IPS-NIHi7 (cell line): Measurements from ENCODE around the gene BPTF.
"Not testable (repeated sequence)": the region's sequence is repeated elsewhere in the genome, so short reads cannot be mapped to it uniquely, and the experiment has no call there.

Experiments
- DNase-seq: peaks from one replicate; pipeline ENCODE4 v3.0.0; 2012; ENCODE audit warnings: mixed read lengths; ENCODE audit errors: extremely low spot score

The BPTF gene

DNA sequence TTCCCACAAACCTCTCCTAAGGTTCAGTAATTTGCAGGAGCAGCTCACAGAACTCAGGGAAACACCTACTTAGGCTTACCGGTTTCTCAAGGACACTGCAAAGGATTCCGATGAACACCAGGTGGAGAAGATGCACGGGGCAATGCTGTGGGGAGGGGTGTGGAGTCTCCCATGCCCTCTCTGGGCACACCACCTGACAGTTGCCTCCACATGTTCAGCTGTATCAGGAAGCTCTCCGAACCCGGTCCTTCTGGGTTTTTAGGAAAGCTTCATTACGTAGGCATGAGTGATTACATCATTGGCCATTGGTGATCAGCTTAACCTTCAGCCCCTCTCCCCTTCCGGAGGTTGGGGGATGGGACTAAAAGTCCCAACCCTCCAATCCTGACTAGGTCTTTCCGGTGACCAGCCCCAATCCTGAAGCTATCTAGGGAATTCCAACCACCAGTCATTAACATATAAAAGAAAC lies 149.3 kb downstream of the BPTF start:
- peak; percentile 71 for DNase-seq

DNA sequence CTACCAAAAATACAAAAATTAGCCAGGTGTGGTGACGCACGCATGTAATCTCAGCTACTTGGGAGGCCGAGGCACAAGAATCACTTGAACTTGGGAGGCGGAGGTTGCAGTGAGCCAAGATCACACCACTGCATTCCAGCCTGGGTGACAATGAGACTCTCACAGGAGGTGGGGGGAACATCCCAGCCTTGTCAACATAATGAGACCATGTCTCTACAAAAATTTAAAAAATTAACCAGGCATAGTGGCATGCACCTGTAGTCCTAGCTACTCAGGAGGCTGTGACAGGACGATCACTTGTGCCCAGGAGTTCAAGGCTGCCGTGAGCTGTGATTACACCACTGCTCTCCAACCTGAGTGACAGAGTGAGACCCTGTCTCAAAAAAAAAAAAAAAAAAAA lies 151.0 kb downstream of the BPTF start:
- DNase-seq: not testable (repeated sequence)

DNA sequence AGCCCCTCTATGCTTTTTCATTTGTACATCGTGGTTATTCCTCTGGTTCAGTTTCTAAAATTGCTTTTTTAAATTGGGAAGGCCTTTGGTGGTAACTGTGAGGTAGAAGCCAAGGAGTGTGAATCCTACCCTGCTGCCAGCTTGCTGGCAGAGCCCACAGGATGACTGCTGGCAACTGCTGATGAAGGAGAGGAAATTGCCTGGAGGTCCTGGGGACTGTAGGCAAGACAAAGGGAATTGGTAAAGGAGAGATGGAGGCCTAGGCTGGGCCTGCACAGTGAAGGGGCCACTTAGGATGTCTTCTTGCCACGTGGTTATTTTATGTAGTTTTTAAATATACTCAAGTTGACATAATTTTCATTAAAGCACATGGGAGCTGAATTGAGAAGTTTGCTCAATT lies 155.2 kb downstream of the BPTF start:
- DNase-seq: no peak

GRCh38 chr17:67980883-67981282 lies 155.6 kb downstream of the BPTF start:
- DNase-seq: not testable (repeated sequence)

GRCh38 chr17:67982034-67982640 lies 156.8 kb downstream of the BPTF start:
- no peak for DNase-seq

DNA sequence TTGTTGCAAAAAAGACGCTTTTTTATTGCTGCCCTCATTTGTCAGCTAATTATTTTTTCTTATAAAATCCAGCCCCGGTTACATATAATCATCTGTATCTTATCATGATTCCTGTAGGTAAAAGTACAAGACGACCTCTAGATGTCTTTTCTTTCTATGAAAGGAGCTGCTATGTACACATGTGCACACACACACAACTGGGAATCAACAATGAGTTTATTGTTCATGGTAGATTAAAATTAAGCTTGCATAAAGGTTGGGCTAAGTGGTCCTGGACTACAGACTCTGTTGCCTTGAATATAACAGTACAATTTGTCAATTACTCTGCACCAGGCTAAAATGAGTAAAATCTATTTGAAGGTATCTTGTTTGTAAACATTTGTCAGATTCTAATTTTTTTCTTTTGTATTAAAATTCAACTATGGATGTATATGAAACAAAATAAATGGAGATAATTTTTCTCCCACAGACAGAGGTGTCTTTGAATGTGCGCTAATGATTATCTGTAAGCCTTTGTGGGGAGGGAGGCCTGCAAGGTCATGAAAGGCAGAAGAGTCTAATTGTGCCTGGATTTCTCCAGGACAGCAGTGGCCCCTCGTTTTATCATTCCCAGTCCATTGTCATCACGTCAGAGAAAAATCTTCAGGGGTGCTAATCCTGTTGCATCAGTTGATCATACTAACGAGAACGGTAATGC lies 157.5 kb downstream of the BPTF start:
- no peak for DNase-seq

GRCh38 chr17:67983383-67983688 lies 158.0 kb downstream of the BPTF start:
- DNase-seq: no peak

- no peak for DNase-seq
These were observed 165.6 kb downstream of the BPTF start for GRCh38 chr17:67990909-67991308.

- DNase-seq: no peak
These were observed 167.3 kb downstream of the BPTF start for GRCh38 chr17:67992548-67993152.

- DNase-seq: peak; percentile 81
These were observed 168.1 kb downstream of the BPTF start for GRCh38 chr17:67993153-67993997.

DNA sequence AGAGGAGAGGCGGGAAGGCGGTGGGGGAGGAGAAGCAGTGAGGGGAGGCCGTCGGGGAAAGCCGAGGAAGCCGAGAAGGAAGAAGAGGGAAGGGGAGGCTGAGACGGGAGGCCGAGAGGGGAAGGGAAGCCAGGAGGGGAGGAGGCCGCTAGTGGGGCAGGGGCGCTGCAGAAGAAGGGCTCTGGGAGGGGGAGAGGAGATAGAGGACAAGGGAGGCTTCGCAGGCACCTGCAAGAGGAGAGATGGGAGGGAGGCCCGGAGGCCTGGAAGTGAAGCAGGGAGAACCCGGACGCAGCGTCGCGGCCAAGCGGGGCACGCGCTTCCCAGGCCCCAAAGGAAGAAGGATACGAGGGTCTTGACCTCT lies 168.7 kb downstream of the BPTF start:
- no peak for DNase-seq

DNA sequence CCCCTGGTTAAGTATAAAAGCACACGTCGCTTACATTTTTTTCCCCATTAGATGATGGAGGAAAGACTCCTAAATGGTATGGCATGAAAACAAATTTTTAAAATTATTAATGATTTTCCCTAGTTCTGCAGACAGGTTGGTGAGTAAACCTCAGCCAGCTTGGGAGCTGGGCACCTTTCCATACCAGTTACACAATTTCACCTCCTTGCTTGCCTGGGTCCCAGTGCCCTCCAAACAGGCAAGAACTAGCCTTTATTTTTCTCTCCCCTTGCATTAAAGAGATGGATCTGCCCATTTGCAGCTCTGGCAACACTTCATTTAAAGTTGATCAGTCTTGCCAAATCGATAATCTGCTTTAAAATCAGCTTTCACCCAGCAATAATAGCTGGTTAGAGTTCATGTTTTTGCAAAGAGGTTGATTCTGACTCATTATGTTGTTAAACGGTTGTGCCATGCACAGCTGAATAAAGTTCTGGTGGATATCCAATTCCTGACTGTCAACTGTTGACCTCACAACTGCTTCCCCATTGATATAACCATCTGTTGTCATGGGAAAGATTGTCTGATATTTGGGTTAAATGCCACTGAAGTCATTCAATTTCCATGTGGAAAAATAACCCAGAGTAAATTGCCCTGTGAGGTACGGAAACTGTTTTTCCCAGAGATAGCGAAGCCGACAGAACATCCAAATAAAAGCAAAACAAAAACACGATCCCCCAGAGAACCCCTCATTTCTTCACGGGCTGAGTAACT lies 169.7 kb downstream of the BPTF start:
- no peak for DNase-seq

DNA sequence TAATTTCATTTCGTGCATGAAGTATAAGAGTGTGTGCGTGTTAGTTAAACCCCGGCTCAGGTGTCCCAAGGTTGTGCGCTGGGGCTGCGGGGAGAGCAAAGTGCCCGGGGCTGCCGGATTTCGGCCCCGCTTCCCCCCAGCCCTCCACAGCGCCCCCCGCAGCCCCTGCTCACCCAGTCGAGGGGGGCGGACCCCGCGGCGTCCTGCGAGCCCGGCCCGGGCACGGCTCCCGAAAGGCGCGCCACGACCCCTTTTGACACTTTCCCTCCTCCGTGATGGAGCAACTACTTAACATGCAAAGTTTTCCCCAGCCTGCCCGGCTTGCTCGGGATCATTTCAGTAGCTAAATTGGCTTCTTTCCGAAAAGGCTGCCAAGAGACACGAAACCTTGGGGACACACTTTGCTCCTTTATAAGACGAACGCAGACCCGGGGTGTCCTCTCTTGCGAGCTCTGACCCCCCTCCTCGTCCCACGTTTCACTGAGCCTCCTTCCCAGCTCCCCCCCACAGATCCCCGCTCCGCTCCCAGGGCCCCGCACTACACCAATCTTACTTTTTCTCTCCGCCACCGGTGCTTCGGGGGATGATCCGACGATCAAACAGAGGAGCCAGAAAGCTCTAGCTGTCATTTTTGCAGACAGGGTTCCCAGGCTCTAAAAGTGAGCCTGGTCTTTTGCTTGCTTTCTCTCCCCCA lies 170.4 kb downstream of the BPTF start:
- DNase-seq: no peak

DNA sequence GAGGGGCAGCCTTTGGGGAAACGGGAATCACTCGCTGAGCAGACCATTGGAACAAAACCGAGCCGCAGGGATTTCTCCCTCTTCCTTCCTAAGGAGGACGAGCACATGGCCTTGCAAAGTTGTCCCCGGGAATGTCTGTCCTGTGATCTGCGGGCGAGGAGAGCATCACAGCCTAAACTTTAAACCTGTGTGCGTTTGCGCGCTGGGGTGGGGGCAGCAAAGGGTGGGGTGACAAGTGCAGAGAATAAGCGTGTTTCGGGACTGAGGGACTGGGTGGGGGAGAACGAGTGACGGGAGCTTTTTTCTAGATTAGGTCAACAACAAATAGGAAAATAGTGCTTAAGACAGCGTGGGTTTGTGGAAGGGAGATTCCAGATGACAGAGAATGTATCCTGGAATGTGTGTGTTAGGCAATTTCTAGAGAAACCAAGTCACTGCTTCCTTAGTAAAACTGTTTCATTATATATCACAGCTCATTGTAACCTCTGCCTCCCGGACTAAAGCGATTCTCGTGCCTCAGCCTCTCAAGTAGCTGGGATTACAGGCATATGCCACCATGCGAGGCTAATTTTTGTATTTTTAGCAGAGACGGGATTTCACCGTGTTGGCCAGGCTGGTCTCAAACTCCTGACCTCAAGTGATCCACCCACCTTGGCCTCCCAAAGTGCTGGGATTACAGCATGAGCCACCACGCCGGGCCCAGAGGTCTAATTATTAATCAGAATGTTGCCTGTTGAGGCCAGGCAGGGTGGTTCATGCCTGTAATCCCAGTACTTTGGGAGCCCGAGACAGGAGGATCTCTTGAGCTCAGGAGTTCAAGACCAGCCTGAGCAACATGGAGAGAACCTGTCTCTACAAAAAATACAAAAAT lies 171.2 kb downstream of the BPTF start, which contains the start of gene C17orf58:
C17orf58 (minus strand) TSS at position 169 of the 871 bp plus-strand sequence. CDS start 271 bp downstream, outside the sequence.
- not testable (repeated sequence) for DNase-seq

GRCh38 chr17:67998466-67998865 lies 173.2 kb downstream of the BPTF start:
- DNase-seq: no peak

GRCh38 chr17:67999291-67999911 lies 174.1 kb downstream of the BPTF start:
- no peak for DNase-seq

- no peak for DNase-seq
These were observed 178.9 kb downstream of the BPTF start for GRCh38 chr17:68004201-68004600.

GRCh38 chr17:68006797-68007196 lies 181.5 kb downstream of the BPTF start:
- DNase-seq: no peak

- peak; percentile 76 for DNase-seq
These were observed 185.9 kb downstream of the BPTF start for GRCh38 chr17:68011199-68011665.
